Duodenal mucosa (tissue), 2 donors: ENCODE measurements around the gene PPP3CA.
"Not testable (repeated sequence)": the region's sequence is repeated elsewhere in the genome, so short reads cannot be mapped to it uniquely, and the experiment has no call there.

ENCODE experiments used
- H3K27ac ChIP-seq: one replicate; pipeline ENCODE4 v1.7.0; 2013; ENCODE audit warnings: low read depth, low read length
- H3K27me3 ChIP-seq, 2 donors: one replicate each; pipeline ENCODE4 v1.7.0; 2013; ENCODE audit warnings: low read length in 2 of 2, control low read depth in 1 of 2; ENCODE audit not compliant: insufficient read depth in 2 of 2, control insufficient read depth in 1 of 2
- H3K36me3 ChIP-seq, 2 donors: one replicate each; pipeline ENCODE4 v1.7.0; 2013; ENCODE audit warnings: low read length in 2 of 2, control low read depth in 1 of 2; ENCODE audit not compliant: insufficient read depth in 2 of 2, control insufficient read depth in 1 of 2
- H3K4me1 ChIP-seq, 2 donors: one replicate each; pipeline ENCODE4 v1.7.0; 2013; ENCODE audit warnings: low read length in 2 of 2, control low read depth in 1 of 2; ENCODE audit not compliant: insufficient read depth in 2 of 2, control insufficient read depth in 1 of 2
- H3K4me3 ChIP-seq, 2 donors: one replicate each; pipeline ENCODE4 v1.7.0; 2013; ENCODE audit warnings: low read length in 2 of 2, low read depth in 1 of 2
- H3K9ac ChIP-seq, 2 donors: one replicate each; pipeline ENCODE4 v1.7.0; 2013; ENCODE audit warnings: low read length in 2 of 2, low read depth in 1 of 2
- H3K9me3 ChIP-seq, 2 donors: one replicate each; pipeline ENCODE4 v1.7.0; 2013; ENCODE audit warnings: low read length in 2 of 2, control low read depth in 1 of 2; ENCODE audit not compliant: control insufficient read depth in 1 of 2

The PPP3CA gene

DNA sequence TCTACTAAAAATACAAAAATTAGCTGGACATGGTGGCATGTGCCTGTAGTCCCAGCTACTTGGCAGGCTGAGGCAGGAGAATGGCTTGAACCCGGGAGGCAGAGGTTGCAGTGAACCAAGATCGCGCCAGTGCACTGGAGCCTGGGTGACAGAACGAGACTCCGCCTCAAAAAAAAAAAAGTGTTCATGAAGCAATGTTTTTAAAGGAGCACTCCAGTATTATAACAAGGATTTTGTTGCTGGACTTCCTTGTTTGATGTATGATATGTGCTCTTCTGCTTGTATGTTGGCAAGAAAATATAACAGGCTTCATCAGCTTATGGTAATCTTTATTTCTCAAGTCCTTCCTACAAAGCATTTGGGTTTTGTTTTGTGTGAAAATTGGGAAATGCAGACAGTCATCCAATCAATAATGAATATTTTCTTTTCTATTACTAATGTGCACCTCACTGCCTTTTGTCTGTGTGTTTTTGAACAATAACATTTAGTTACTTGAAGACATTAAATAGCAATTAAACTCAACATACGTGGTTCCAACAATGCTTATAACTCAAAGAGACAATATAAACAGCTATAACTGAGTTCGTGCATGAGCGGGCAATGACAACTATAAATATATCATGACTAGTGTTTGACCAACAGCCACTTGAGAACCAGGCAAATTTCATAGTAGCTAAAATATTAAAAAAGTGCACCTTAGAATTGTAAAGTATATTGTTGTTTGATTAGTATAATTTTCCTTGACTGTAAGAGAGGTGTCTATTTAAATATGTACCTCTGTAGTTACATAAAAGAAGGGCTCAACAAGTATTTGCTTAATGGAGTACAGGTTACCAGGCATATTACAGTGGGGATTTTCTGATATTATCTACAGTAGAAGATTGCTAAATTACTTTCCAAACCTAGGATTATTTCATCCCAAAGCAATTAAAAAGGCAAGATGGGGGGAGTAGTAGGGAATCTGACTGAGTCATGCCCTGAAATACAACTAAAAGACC is 210.7 kb downstream of the PPP3CA start:
- H3K36me3 ChIP-seq: no peaks in the 10 kb centered on the region
- no peak overlapping the region for H3K9ac ChIP-seq
- H3K4me1 ChIP-seq: peaks cover 0 to 8% of the 10 kb centered on the region in 2 donors
- no peak overlapping the region for H3K4me3 ChIP-seq
- no peaks in the 10 kb centered on the region for H3K27me3 ChIP-seq
- H3K27ac ChIP-seq: no peak overlapping the region
- no peaks in the 10 kb centered on the region for H3K9me3 ChIP-seq

DNA sequence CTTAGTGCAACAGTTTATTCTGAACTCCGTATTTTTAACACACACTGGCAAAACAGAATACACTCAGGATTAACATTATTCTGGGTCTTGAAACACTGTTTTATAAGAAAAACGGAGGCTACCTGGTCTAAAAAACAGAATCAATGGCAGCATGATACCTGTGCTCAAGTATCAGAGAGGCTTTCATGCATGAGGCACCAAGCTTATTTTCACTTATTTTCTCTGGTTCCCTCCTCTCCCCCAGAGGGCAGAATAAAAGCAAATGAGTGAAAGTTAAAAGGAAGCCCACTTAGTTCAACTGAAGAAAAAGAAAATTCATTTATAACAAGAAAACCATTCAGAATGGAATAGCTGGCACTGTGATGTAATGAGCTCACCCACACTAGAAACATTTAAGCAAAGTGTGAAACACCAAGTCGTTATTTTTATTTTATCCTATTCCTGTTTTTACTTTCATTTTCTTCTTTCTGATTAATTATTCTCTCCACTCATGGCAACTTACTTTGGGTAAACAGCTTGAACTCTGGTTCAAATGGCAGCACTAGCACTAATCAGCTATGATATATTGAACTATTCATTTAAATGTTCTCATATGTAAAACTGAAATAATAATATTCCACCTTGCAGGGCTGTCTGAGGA is 211.8 kb downstream of the PPP3CA start:
- Histone ChIP-seq H3K9ac (no peak overlapping the region), H3K27ac (no peak overlapping the region), H3K36me3 (no peaks in the 10 kb centered on the region), H3K27me3 (no peaks in the 10 kb centered on the region), H3K9me3 (no peaks in the 10 kb centered on the region), H3K4me1 (peaks cover 0 to 8% of the 10 kb centered on the region in 2 donors), H3K4me3 (no peak overlapping the region)

DNA sequence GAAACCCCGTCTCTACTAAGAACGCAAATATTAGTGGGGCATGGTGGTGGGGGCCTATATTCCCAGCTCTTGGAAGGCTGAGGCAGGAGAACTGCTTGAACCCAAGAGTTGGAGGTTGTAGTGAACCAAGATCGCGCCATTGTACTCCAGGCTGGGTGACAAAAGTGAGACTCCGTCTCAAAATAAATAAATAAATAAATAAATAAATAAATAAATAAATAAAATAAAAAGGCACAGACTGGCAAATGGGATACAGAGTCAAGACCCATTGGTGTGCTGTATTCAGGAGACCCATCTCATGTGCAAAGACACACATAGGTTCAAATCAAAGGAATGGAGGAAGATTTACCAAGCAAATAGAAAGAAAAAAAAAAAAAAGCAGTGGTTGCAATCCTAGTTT is 216.3 kb downstream of the PPP3CA start:
- H3K36me3 ChIP-seq, H3K27me3 ChIP-seq, H3K9me3 ChIP-seq, H3K4me3 ChIP-seq, H3K27ac ChIP-seq, H3K9ac ChIP-seq, H3K4me1 ChIP-seq: not testable (repeated sequence)

DNA sequence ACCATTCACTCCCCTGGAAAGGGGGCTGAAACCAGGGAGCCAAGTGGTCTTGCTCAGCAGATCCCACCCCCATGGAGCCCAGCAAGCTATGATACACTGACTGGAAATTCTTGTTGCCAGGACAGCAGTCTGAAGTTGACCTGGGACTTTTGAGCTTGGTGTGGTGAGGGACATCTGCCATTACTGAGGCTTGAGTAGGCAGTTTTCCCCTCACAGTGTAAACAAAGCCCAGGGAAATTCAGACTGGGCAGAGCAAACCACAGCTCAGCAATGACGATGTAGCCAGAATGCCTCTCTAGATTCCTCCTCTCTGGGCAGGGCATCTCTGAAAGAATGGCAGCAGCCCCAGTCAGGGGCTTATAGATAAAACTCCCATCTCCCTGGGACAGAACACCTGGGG is 218.4 kb downstream of the PPP3CA start:
- H3K9me3 ChIP-seq, H3K4me1 ChIP-seq, H3K27me3 ChIP-seq, H3K27ac ChIP-seq, H3K9ac ChIP-seq, H3K4me3 ChIP-seq, H3K36me3 ChIP-seq: not testable (repeated sequence)

DNA sequence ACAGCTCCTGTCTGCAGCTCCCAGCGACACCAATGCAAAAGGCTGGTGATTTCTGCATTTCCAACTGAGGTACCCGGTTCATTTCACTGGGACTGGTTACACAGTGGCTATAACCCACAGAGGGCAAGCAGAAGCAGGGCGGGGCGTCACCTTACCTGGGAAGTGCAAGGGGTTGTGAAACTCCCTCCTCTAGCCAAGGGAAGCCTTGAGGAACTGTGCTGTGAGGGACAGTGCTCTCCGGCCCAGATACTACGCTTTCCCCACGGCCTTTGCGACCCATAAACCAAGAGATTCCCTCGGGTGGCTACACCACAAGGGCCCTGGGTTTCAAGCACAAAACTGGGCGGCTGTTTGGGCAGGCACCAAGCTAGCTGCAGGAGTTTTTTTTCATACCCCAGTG is 218.9 kb downstream of the PPP3CA start:
- Histone ChIP-seq H3K27me3 (no peaks in the 10 kb centered on the region), H3K36me3 (no peaks in the 10 kb centered on the region)

DNA sequence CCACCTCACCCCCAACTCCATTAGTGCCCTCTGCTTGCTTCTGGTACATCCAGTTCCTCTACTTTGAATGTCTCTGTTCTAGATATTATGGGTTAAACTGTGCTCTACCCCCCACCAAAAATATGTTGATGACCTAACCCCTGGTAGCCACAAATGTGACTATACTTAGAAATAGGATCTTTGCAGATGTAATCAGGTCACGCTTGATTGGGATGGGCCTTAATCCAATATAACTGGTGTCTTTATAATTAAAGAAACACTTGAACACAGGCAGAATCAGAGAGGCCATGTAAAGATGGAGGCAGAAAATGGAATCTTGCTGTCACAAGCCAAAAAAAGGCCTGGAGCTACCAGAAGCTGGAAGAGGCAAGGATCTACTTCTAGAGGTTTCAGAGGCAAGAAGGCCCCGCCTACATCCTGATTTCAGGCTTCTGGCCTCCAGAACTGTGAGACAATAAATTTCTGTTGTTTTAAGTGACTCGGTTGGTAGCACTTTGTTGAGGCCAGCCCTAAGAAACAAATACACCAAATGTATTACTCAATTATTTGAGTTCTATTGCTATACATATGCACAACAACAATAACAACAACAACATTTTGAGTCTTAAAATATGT is 220.0 kb downstream of the PPP3CA start:
- Histone ChIP-seq H3K27me3 (no peaks in the 10 kb centered on the region), H3K4me1 (no peaks in the 10 kb centered on the region), H3K9ac (no peak overlapping the region), H3K36me3 (no peaks in the 10 kb centered on the region), H3K9me3 (no peaks in the 10 kb centered on the region), H3K27ac (no peak overlapping the region), H3K4me3 (no peak overlapping the region)

More for the DNA sequence above, 218.9 kb downstream of the PPP3CA start:
- no peak overlapping the region for H3K9ac ChIP-seq
- H3K4me1 ChIP-seq: no peaks in the 10 kb centered on the region
- H3K27ac ChIP-seq: no peak overlapping the region
- H3K9me3 ChIP-seq: no peaks in the 10 kb centered on the region
- H3K4me3 ChIP-seq: no peak overlapping the region

DNA sequence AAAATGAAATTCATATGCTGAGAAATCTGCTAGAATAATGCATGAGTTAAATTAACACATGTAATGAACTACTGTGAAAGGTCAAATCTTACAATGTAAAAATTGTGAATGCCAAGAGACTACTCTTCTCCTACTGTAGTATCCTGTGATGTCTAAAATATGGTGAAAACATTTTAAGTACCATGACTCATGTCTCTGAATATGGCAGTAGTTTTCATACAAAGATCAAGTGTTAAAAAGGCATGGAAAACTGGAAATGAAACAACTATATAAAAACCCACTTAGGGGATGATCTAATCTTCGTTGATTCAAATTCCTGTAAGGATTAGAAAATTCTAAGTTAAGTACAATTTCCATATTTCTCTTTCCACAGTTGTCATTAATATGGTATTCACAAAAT is 221.3 kb downstream of the PPP3CA start:
- Histone ChIP-seq H3K4me1 (no peaks in the 10 kb centered on the region), H3K9me3 (no peaks in the 10 kb centered on the region), H3K27me3 (no peaks in the 10 kb centered on the region), H3K27ac (no peak overlapping the region), H3K36me3 (no peaks in the 10 kb centered on the region), H3K4me3 (no peak overlapping the region), H3K9ac (no peak overlapping the region)

DNA sequence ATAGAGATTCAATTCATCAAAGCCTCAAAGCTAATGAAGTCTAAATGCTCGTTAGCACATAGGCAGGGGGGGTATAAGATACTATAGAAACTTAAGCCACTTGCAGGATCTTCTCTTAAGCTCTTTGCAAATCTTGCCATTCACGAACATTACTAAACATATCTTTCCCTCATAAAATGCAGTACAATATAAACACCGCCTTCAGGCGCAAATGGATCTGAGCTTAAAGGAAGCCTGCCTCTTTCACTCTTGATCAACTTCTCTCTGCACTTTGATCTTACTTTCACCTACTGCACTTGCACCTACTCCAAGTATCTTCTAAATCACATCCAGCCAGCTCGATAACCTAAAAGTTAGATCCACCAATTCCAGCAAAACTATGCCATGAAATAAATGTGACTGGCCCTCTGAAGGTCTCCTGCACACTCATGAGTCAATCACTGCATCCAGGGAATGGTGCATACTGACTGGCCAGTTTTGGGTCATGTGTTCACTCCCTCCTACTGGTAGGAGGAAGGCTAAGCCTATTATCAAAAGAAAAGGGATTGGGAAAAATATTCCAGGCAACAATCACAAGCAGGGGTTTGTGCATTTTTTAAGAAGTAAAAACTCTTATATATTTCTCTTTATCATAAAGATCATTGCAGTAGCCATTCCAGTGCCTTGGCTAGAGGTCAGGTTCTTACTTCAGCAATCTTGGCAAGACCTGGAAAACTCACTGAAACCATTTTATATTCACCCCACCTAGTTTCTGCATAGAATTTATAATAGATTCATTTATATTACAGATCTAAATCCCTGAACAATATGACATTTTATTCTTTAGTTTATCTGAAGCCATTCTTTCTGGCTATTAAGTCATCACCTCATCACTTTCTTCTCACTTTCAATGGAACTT is 222.0 kb downstream of the PPP3CA start:
- Histone ChIP-seq H3K36me3 (no peaks in the 10 kb centered on the region), H3K27me3 (no peaks in the 10 kb centered on the region), H3K4me3 (no peak overlapping the region), H3K27ac (no peak overlapping the region), H3K9ac (no peak overlapping the region), H3K9me3 (no peaks in the 10 kb centered on the region), H3K4me1 (no peaks in the 10 kb centered on the region)

DNA sequence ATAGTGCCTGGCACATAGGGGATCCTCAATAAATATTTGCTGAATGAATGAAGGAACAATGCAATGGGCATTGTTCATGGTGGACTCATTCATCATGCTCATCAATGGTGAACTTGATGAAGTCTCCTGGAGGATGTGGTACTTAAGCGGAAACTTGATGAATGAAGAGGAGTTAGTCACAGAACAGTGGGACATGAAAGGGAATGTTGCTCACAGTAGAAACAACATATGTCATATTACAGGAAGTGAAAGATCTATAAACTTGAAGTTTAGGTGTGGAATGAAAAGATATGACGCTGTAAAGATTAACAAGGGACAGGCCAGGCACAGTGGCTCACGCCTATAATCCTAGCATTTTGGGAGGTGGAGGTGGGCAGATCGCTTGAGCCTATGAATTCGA is 224.1 kb downstream of the PPP3CA start:
- no peak overlapping the region for H3K27ac ChIP-seq
- H3K4me1 ChIP-seq: no peaks in the 10 kb centered on the region
- no peaks in the 10 kb centered on the region for H3K27me3 ChIP-seq
- H3K4me3 ChIP-seq: no peak overlapping the region
- H3K9ac ChIP-seq: no peak overlapping the region
- H3K9me3 ChIP-seq: no peaks in the 10 kb centered on the region
- H3K36me3 ChIP-seq: no peaks in the 10 kb centered on the region
